Stimulated activated CD4-positive, alpha-beta T cell treated with anti-CD3 and anti-CD28 coated beads, Interleukin-2, amount 100 ng/mL, for 24 hours (primary cell): Measurements from ENCODE around the gene ZNF841.
"Not testable (repeated sequence)": the region's sequence is repeated elsewhere in the genome, so short reads cannot be mapped to it uniquely, and the experiment has no call there.

Experiments used
- DNase-seq, 2 donors: peaks; one replicate each; pipeline ENCODE4 v3.0.0-alpha.2; 2020

Gene ZNF841

GRCh38 chr19:52066258-52066863 lies 29.2 kb downstream of the ZNF841 start:
- no peak for DNase-seq

DNA sequence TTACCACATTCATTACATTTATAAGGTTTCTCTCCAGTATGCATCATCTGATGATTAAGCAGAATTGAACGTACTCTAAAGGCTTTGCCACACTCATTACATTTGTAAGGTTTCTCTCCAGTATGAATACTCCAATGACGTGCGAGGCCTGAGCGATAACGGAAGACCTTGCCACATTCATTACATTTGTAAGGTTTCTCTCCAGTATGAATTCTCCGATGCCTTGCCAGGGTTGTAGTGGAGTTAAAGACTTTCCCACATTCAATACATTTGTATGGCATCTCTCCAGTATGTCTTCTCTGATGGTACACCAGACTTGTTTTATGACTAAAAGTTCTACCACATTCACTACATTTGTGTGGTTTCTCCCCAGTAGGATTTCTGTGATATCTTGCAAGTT lies 30.2 kb downstream of the ZNF841 start:
- no peak for DNase-seq

- DNase-seq = not testable (repeated sequence)
These were observed 39.1 kb downstream of the ZNF841 start for GRCh38 chr19:52056480-52056879.

DNA sequence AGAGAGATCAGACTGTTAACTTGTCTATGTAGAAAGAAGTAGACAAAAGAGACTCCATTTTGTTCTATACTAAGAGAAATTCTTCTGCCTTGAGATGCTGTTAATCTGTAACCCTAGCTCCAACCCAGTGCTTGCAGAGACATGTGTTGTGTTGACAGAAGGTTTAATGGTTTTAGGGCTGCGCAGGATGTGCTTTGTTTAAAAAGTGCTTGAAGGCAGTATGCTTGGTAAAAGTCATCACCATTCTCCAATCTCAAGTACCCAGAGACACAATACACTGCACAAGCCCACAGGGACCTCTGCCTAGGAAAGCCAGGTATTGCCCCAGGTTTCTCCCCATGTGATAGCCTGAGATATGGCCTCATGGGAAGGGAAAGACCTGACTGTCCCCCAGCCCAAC lies 43.8 kb downstream of the ZNF841 start:
- not testable (repeated sequence) for DNase-seq

GRCh38 chr19:52048555-52049501 lies 46.7 kb downstream of the ZNF841 start, which contains the start of gene ZNF432:
TSS of gene ZNF432 (minus strand) at chr19:52048838. CDS start at chr19:52046868, 1,970 bp downstream.
- peak; percentile 82 for DNase-seq

DNA sequence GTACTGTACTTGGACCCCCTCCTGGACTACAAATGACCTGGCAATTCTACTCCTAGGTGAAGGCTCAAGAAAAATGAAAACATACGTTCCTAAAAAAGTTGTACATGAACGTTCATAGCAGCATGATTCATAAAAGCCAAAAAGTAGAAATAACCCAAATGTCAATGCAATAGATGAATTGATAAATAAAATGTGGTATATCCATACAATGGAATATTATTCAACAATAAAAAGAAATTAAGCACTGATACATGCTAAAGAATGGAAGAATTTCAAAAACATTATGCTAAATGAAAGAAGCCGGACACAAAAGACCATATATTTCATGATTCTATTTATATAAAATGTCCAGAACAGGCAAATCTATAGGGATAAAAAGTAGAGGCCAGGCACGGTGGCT lies 56.4 kb downstream of the ZNF841 start:
- no peak for DNase-seq

DNA sequence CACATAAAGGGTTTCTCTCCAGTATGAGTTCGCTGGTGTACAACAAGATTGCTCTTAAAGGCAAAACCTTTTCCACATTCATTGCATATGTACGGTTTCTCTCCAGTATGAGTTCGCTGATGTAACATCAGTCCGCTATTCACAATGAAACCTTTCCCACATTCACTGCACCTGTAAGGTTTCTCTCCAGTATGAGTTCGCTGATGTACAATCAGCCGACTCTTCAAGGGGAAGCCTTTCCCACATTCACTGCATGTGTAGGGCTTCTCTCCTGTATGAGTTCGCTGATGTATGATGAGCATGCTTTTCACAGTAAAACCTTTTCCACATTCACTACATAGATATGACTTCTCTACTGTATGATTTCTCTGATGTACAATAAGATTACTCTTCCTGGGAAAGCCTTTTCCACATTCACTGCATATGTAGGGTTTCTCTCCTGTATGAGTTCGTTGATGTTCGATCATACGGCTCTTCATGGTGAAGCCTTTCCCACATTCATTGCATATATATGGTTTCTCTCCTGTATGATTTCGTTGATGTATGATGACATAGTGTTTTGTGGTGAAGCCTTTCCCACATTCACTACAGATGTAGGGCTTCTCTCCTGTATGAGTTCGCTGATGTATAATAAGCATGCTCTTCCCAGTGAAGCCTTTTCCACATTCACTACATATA lies 61.4 kb downstream of the ZNF841 start:
- no peak for DNase-seq

- no peak for DNase-seq
These were observed 66.8 kb downstream of the ZNF841 start for GRCh38 chr19:52028780-52029123.

GRCh38 chr19:52028027-52028779 lies 67.4 kb downstream of the ZNF841 start, which contains the start of gene ZNF614:
TSS of gene ZNF614 (minus strand) at chr19:52028379. CDS start at chr19:52025745, 2,634 bp downstream.
- peak; percentile 84 to 86 for DNase-seq

- DNase-seq = not testable (repeated sequence)
These were observed 69.1 kb downstream of the ZNF841 start for GRCh38 chr19:52026255-52026990.

DNA sequence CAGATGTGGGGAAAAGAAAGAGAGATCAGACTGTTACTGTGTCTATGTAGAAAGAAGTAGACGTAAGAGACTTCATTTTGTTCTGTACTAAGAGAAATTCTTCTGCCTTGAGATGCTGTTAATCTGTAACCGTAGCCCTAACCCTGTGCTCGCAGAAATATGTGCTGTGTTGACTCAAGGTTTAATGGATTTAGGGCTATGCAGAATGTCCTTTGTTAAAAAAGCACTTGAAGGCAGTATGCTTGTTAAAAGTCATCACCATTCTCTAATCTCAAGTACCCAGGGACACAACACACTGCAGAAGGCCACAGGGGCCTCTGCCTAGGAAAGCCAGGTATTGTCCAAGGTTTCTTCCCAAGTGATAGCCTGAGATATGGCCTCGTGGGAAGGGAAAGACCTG lies 71.1 kb downstream of the ZNF841 start:
- not testable (repeated sequence) for DNase-seq

- DNase-seq = no peak
These were observed 73.4 kb downstream of the ZNF841 start for GRCh38 chr19:52022193-52022592.

DNA sequence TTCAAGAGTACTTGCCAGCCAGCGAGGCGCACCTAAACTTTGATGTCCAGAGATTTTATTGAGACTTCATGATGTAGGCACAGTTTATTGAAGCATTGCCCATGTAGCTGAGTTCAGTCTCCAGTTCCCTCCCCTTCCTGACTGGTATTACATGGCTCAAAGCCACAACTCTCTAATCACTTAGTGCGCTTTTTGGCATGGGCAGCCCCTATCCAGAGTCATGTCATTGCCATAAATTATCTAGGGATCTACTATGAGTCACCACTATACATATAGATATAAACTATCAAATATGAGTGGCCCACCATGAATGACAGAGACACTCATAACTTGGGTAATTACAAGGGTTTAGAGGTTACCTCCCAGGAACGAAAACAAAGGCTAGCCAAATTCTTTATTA lies 75.1 kb downstream of the ZNF841 start:
- no peak for DNase-seq
